Measurements from ENCODE around the gene ROR1.

ROR1 gene

GRCh38 chr1:63886340-63886739, 112.5 kb downstream of the ROR1 start:
- no peak for DNase-seq

- no peak for DNase-seq
Observed at GRCh38 chr1:63887809-63888208, 114.0 kb downstream of the ROR1 start.

GRCh38 chr1:63888984-63889383, 115.2 kb downstream of the ROR1 start:
- no peak for DNase-seq

GRCh38 chr1:63890468-63890867, 116.7 kb downstream of the ROR1 start:
- no peak for DNase-seq

GRCh38 chr1:63891060-63891690, 117.4 kb downstream of the ROR1 start:
- no peak for DNase-seq

- no peak for DNase-seq
Observed at GRCh38 chr1:63892632-63893395, 119.0 kb downstream of the ROR1 start.

- no peak for DNase-seq
Observed at GRCh38 chr1:63893976-63894375, 120.2 kb downstream of the ROR1 start.

GRCh38 chr1:63894627-63895265, 120.9 kb downstream of the ROR1 start:
- DNase-seq: no peak

- DNase-seq: no peak
Observed at GRCh38 chr1:63896755-63897154, 122.9 kb downstream of the ROR1 start.

- no peak for DNase-seq
Observed at GRCh38 chr1:63898428-63899196, 124.8 kb downstream of the ROR1 start.

GRCh38 chr1:63901094-63901493, 127.3 kb downstream of the ROR1 start:
- no peak for DNase-seq

- no peak for DNase-seq
Observed at GRCh38 chr1:63902844-63903589, 129.2 kb downstream of the ROR1 start.

GRCh38 chr1:63903947-63904610, 130.3 kb downstream of the ROR1 start:
- no peak for DNase-seq

- DNase-seq: no peak
Observed at GRCh38 chr1:63904826-63905225, 131.0 kb downstream of the ROR1 start.

- no peak for DNase-seq
Observed at GRCh38 chr1:63906047-63906704, 132.4 kb downstream of the ROR1 start.

- no peak for DNase-seq
Observed at GRCh38 chr1:63907051-63907450, 133.2 kb downstream of the ROR1 start.

- DNase-seq: no peak
Observed at GRCh38 chr1:63908016-63908415, 134.2 kb downstream of the ROR1 start.

GRCh38 chr1:63909526-63909925, 135.7 kb downstream of the ROR1 start:
- DNase-seq: no peak

- DNase-seq: no peak
Observed at GRCh38 chr1:63911049-63911448, 137.2 kb downstream of the ROR1 start.

GRCh38 chr1:63912643-63913042, 138.8 kb downstream of the ROR1 start:
- no peak for DNase-seq

- DNase-seq: no peak
Observed at GRCh38 chr1:63913533-63913932, 139.7 kb downstream of the ROR1 start.

GRCh38 chr1:63914241-63914640, 140.4 kb downstream of the ROR1 start:
- DNase-seq: no peak
